Breast epithelium (tissue), 3 donors: ENCODE data around the gene PDE10A.

ENCODE experiments used
- CTCF ChIP-seq, 3 donors: fragments of 450-650 bp; IDR thresholded peaks; one replicate each; pipeline ENCODE4 v1.5.1; 2016 to 2017; ENCODE audit warnings: antibody characterized with exemption in 3 of 3, mild to moderate bottlenecking in 3 of 3, moderate library complexity in 3 of 3
- POLR2A ChIP-seq: fragments of 450-650 bp; IDR thresholded peaks from one replicate; pipeline ENCODE4 v1.6.1; 2016; ENCODE audit warnings: antibody characterized with exemption, mild to moderate bottlenecking, moderate library complexity
- POLR2AphosphoS5 ChIP-seq, 3 donors: sonication (generic); formaldehyde crosslinking; IDR thresholded peaks; one replicate each; pipeline ENCODE4 v1.6.1; 2017; ENCODE audit warnings: antibody characterized with exemption in 3 of 3

- no peak for TF ChIP-seq POLR2AphosphoS5 (IDR thresholded peaks at IDR 0.05)
- no peak for TF ChIP-seq CTCF (IDR thresholded peaks at IDR 0.05)
- no peak for TF ChIP-seq POLR2A
Observed at GRCh38 chr6:165647041-165647440, 16.0 kb downstream of the PDE10A start.
